ENCODE measurements around the gene RPL10A. TPM values are rescaled to one million over a fixed set of nuclear protein-coding genes. Genes with fewer than 3 reads are reported as not detected.
A peak's percentile ranks its signal among the peaks of the same experiment; 100 is the strongest.

The RPL10A gene
- total and polyA plus RNA-seq, 2 of the 13 experiments (the other 11 are each of a cell fraction or from before 2014, with no cell fraction given) = 1,854 to 2,726 TPM

DNA sequence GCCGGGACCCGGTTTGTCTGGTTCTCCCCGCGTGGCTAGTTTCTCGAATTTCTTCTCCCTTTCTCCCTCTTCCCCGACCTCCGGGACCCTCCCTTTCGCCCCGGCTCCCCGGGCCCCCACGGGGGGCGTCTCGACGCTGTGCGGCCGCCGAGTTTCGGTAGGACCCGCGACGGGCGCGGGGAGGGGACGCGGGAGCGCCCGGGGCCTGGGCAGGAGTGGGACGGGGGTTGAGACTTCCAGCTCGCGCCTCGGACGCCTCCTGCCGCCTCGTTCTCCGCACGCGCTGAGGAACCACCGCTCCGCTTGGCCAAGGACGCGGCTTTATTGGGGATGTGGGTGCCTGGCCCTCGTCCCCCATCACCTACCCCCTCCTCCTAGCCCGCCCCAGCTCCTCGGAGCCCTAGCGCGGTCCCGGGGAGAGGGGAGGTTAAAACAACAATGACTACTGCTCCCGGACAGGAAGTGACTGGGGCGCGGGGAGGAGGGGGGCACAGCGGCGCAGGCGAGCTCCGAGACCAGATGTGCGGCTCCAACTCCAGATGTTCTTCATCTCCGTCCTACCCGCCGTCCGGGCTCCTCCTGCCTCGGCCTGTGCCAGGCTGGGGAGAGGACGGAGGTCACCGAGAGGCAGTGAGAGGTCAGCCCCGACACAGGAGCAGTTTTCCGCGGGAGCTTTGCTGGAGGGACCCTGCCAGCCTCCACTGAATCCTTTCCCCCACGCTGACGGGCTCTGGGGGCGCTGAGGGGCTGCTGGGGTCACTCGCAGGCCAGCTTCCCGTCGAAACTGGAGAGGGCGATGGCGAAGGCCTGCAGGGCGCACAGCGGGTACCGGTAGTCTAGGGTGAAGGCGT lies 29.6 kb downstream of the RPL10A start (continued):
- TF ChIP-seq, protein P1, sequence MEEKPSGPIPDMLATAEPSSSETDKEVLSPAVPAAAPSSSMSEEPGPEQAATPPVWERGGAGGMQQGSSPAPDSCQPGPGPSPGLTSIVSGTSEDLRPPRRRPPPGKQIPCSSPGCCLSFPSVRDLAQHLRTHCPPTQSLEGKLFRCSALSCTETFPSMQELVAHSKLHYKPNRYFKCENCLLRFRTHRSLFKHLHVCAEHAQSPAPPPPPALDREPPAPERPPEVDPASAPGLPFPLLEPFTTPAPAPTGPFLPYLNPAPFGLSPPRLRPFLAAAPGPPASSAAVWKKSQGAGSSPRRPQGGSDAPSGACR (CRISPR knock-in tag; IDR thresholded peaks at IDR 0.05) = peak; percentile 89
- peak; percentile 79 for TF ChIP-seq ZMYM2 (CRISPR knock-in tag; IDR thresholded peaks at IDR 0.05)
- no peak for TF ChIP-seq MIXL1 (CRISPR knock-in tag; IDR thresholded peaks at IDR 0.05)
- TF ChIP-seq, protein P2, sequence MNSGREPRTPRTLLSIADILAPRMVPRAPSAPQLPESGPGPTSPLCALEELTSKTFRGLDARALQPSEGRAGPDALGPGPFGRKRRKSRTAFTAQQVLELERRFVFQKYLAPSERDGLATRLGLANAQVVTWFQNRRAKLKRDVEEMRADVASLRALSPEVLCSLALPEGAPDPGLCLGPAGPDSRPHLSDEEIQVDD (CRISPR knock-in tag; IDR thresholded peaks at IDR 0.05; ENCODE audit: borderline replicate concordance) = peak; percentile 92
- no peak for TF ChIP-seq HMG20A (CRISPR knock-in tag; IDR thresholded peaks at IDR 0.05; ENCODE audit: borderline replicate concordance)
- TF ChIP-seq KLF13 (CRISPR knock-in tag; IDR thresholded peaks at IDR 0.05) = peak; percentile 87; the same call in 1 of the 2 replicates
- TF ChIP-seq NFYB (CRISPR knock-in tag; IDR thresholded peaks at IDR 0.05) = no peak; the same call in 1 of the 2 replicates
- peak; percentile 83 for TF ChIP-seq ZNF883 (CRISPR knock-in tag; IDR thresholded peaks at IDR 0.05; ENCODE audit: not compliant biosample characterization)
- TF ChIP-seq, protein P3, sequence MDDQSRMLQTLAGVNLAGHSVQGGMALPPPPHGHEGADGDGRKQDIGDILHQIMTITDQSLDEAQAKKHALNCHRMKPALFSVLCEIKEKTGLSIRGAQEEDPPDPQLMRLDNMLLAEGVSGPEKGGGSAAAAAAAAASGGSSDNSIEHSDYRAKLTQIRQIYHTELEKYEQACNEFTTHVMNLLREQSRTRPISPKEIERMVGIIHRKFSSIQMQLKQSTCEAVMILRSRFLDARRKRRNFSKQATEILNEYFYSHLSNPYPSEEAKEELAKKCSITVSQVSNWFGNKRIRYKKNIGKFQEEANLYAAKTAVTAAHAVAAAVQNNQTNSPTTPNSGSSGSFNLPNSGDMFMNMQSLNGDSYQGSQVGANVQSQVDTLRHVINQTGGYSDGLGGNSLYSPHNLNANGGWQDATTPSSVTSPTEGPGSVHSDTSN (CRISPR knock-in tag; IDR thresholded peaks at IDR 0.05; ENCODE audit: borderline replicate concordance) = no peak; the same call in 1 of the 2 replicates
- peak; percentile 91; the same call in 1 of the 2 replicates for TF ChIP-seq ZSCAN20 (CRISPR knock-in tag; IDR thresholded peaks at IDR 0.05; ENCODE audit: borderline replicate concordance)
- no peak for TF ChIP-seq MBD4 (IDR thresholded peaks at IDR 0.05; ENCODE audit: borderline replicate concordance, low read length)
- TF ChIP-seq SP140L (CRISPR knock-in tag; IDR thresholded peaks at IDR 0.05; ENCODE audit: borderline replicate concordance) = no peak; the same call in 1 of the 2 replicates
- TF ChIP-seq ZZZ3 (CRISPR knock-in tag; IDR thresholded peaks at IDR 0.05; ENCODE audit: borderline replicate concordance) = no peak
- peak; percentile 51; the same call in 1 of the 2 replicates for TF ChIP-seq ZNF746 (CRISPR knock-in tag; IDR thresholded peaks at IDR 0.05)
- TF ChIP-seq JUN (CRISPR knock-in tag; IDR thresholded peaks at IDR 0.05) = no peak
- TF ChIP-seq ZSCAN30 (CRISPR knock-in tag; IDR thresholded peaks at IDR 0.05) = no peak
- peak; percentile 52; the same call in 1 of the 2 replicates for TF ChIP-seq RXRA (CRISPR knock-in tag; IDR thresholded peaks at IDR 0.05)
- TF ChIP-seq, protein P4, sequence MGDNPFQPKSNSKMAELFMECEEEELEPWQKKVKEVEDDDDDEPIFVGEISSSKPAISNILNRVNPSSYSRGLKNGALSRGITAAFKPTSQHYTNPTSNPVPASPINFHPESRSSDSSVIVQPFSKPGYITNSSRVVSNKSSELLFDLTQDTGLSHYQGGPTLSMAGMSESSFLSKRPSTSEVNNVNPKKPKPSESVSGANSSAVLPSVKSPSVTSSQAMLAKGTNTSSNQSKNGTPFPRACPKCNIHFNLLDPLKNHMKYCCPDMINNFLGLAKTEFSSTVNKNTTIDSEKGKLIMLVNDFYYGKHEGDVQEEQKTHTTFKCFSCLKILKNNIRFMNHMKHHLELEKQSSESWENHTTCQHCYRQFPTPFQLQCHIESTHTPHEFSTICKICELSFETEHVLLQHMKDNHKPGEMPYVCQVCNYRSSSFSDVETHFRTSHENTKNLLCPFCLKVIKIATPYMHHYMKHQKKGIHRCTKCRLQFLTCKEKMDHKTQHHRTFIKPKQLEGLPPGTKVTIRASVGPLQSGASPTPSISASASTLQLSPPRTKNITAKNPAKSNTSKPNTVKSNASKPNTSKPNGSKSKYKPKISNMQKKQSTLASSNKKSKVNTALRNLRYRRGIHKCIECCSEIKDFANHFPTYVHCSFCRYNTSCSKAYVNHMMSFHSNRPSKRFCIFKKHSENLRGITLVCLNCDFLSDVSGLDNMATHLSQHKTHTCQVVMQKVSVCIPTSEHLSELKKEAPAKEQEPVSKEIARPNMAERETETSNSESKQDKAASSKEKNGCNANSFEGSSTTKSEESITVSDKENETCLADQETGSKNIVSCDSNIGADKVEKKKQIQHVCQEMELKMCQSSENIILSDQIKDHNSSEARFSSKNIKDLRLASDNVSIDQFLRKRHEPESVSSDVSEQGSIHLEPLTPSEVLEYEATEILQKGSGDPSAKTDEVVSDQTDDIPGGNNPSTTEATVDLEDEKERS (CRISPR knock-in tag; IDR thresholded peaks at IDR 0.05) = peak; percentile 67; the same call in 1 of the 2 replicates
- TF ChIP-seq ZNF446 (CRISPR knock-in tag; IDR thresholded peaks at IDR 0.05) = peak; percentile 98
- TF ChIP-seq FOXM1 (CRISPR knock-in tag; IDR thresholded peaks at IDR 0.05) = peak; percentile 73; the same call in 1 of the 2 replicates
- TF ChIP-seq ZNF224 (CRISPR knock-in tag; IDR thresholded peaks at IDR 0.05) = no peak
- peak; percentile 67 for TF ChIP-seq REPIN1 (CRISPR knock-in tag; IDR thresholded peaks at IDR 0.05; ENCODE audit: borderline replicate concordance, low read depth)
- TF ChIP-seq ZFP82 (CRISPR knock-in tag; IDR thresholded peaks at IDR 0.05; ENCODE audit: borderline replicate concordance) = peak; percentile 91; the same call in 1 of the 2 replicates
- no peak for TF ChIP-seq ZNF12 (CRISPR knock-in tag; IDR thresholded peaks at IDR 0.05)
- no peak for TF ChIP-seq ZNF383 (CRISPR knock-in tag; IDR thresholded peaks at IDR 0.05; ENCODE audit: borderline replicate concordance)
- TF ChIP-seq ZNF7 (CRISPR knock-in tag; IDR thresholded peaks at IDR 0.05) = no peak
